ENCODE results near the gene RHPN2.
"Not testable (repeated sequence)": the region's sequence is repeated elsewhere in the genome, so short reads cannot be mapped to it uniquely, and the experiment has no call there.

GRCh38 chr19:32977813-32978212 is 86.9 kb downstream of the RHPN2 start:
- TF ChIP-seq, protein P1, sequence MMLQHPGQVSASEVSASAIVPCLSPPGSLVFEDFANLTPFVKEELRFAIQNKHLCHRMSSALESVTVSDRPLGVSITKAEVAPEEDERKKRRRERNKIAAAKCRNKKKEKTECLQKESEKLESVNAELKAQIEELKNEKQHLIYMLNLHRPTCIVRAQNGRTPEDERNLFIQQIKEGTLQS (IDR thresholded peaks at IDR 0.05; ENCODE audit: insufficient read depth, low read depth, low read length): not testable (repeated sequence)
- not testable (repeated sequence) for TF ChIP-seq TAF1 (IDR thresholded peaks at IDR 0.05; ENCODE audit: low read depth, low read length); EP300 (IDR thresholded peaks at IDR 0.05; ENCODE audit: borderline replicate concordance in 1 of 2, low read depth in 2 of 2, low read length in 2 of 2); SIN3A (conservative IDR thresholded peaks at IDR 0.05 in 1 of 2, IDR thresholded peaks at IDR 0.05 in 1 of 2; ENCODE audit: low read depth in 1 of 2, low read length in 2 of 2)
- TF ChIP-seq, protein P2, sequence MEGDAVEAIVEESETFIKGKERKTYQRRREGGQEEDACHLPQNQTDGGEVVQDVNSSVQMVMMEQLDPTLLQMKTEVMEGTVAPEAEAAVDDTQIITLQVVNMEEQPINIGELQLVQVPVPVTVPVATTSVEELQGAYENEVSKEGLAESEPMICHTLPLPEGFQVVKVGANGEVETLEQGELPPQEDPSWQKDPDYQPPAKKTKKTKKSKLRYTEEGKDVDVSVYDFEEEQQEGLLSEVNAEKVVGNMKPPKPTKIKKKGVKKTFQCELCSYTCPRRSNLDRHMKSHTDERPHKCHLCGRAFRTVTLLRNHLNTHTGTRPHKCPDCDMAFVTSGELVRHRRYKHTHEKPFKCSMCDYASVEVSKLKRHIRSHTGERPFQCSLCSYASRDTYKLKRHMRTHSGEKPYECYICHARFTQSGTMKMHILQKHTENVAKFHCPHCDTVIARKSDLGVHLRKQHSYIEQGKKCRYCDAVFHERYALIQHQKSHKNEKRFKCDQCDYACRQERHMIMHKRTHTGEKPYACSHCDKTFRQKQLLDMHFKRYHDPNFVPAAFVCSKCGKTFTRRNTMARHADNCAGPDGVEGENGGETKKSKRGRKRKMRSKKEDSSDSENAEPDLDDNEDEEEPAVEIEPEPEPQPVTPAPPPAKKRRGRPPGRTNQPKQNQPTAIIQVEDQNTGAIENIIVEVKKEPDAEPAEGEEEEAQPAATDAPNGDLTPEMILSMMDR (IDR thresholded peaks at IDR 0.05; ENCODE audit: control extremely low read depth in 1 of 3, insufficient read depth in 1 of 3, low read depth in 1 of 3, low read length in 3 of 3): not testable (repeated sequence)
